GM12892 (cell line): ENCODE results near the gene AOAH.

ENCODE experiments used
- POLR2AphosphoS5 ChIP-seq: IDR thresholded peaks from 2 replicates; pipeline ENCODE4 v1.6.1; 2011; ENCODE audit warnings: low read depth, low read length, control low read depth
- TAF1 ChIP-seq: IDR thresholded peaks from 2 replicates; pipeline ENCODE4 v1.6.1; 2011; ENCODE audit warnings: low read depth, mild to moderate bottlenecking, control low read depth, low read length, borderline replicate concordance

DNA sequence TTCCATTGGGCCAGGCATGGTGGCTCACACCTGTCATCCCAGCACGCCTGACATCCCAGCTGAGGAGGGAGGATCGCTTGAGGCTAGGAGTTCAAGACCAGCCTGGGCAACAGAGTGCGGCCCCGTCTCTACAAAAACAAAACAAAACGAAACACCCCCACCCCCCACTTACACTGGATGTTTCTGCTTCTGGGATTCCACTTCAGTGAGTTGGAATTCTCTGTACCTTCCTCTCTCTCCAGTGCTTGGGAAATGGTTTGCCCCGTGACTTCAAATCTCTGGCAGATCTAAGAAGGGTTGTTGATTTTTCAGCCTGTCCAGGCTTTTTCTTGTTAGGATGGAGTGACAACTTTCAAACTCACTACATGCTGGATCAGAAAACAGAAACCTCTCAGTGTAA lies 227.7 kb downstream of the AOAH start:
- TF ChIP-seq POLR2AphosphoS5 (no peak), TAF1 (no peak)
